ENCODE data around the gene PHLDB3. TPM values are rescaled to one million over a fixed set of nuclear protein-coding genes. Genes with fewer than 3 reads are reported as not detected.
A peak's percentile ranks its signal among the peaks of the same experiment; 100 is the strongest.

PHLDB3 gene
- total and polyA plus RNA-seq, 4 donors, result 4.8 to 18.5 (median 9.9) TPM

- peak; percentile 93 for ATAC-seq (ENCODE audit: low FRiP score)
- no peaks in the 10 kb centered on the region for H3K36me3 ChIP-seq (ENCODE audit: control insufficient read depth in 1 of 2, insufficient read depth in 2 of 2, low read length in 1 of 2)
- H3K9me3 ChIP-seq (ENCODE audit: control insufficient read depth, low read length), result no peaks in the 10 kb centered on the region
- peak; percentile 99 to 100 for DNase-seq
- intact Hi-C loops (cut with DNase I), result loop anchor here (2.0 to 10.0 kb wide), 3 partner anchors 63 to 134 kb away; partner anchors contain the start of genes IRGQ (in 1 of the 2) and ZNF576 (in 1 of the 2)
- no peaks in the 10 kb centered on the region for H3K27me3 ChIP-seq (ENCODE audit: control insufficient read depth in 1 of 2, insufficient read depth in 2 of 2, low read length in 1 of 2)
- peak overlapping the region; percentile 2 to 54 for H3K4me3 ChIP-seq (ENCODE audit: low read length in 2 of 2)
- H3K4me1 ChIP-seq (ENCODE audit: control insufficient read depth in 1 of 2, insufficient read depth in 2 of 2, low read length in 2 of 2), result no peaks in the 10 kb centered on the region
- H3K27ac ChIP-seq (ENCODE audit: low read depth in 1 of 2, low read length in 2 of 2), result peak overlapping the region in 1 of 2 donors; percentile 41
- 0 to 1% methylated on average over 41 of the region's 41 CpGs for WGBS, 2 donors
Observed at GRCh38 chr19:43533546-43534304, 29.2 kb upstream of the PHLDB3 start.

- DNase-seq, result peak; percentile 94 to 95
- H3K9me3 ChIP-seq (ENCODE audit: control insufficient read depth, low read length), result no peaks in the 10 kb centered on the region
- intact Hi-C loops (cut with DNase I), result loop anchor here (2.0 to 10.0 kb wide), 3 partner anchors 64 to 134 kb away; partner anchors contain the start of genes IRGQ (in 1 of the 2) and ZNF576 (in 1 of the 2)
- no peaks in the 10 kb centered on the region for H3K27me3 ChIP-seq (ENCODE audit: control insufficient read depth in 1 of 2, insufficient read depth in 2 of 2, low read length in 1 of 2)
- WGBS, 2 donors, result 0 to 1% methylated on average over 47 of the region's 47 CpGs
- no peaks in the 10 kb centered on the region for H3K4me1 ChIP-seq (ENCODE audit: control insufficient read depth in 1 of 2, insufficient read depth in 2 of 2, low read length in 2 of 2)
- H3K27ac ChIP-seq (ENCODE audit: low read depth in 1 of 2, low read length in 2 of 2), result peak within 1 kb of the TSS; percentile 23 to 41
- H3K36me3 ChIP-seq (ENCODE audit: control insufficient read depth in 1 of 2, insufficient read depth in 2 of 2, low read length in 1 of 2), result no peaks in the 10 kb centered on the region
- ATAC-seq (ENCODE audit: low FRiP score), result peak; percentile 87
- H3K4me3 ChIP-seq (ENCODE audit: low read length in 2 of 2), result peak within 1 kb of the TSS; percentile 2 to 54
Observed at GRCh38 chr19:43532962-43533545, 28.5 kb upstream of the PHLDB3 start, which contains the start of gene ZNF575. Gene ZNF575, plus strand, starts transcription at chr19:43533188. Its CDS starts 1,235 bp downstream, at chr19:43534423.

GRCh38 chr19:43532571-43532961 is 28.0 kb upstream of the PHLDB3 start:
- H3K27ac ChIP-seq (ENCODE audit: low read depth in 1 of 2, low read length in 2 of 2), result peak overlapping the region; percentile 23 to 41
- WGBS, 2 donors, result 0% methylated on average over 16 of the region's 16 CpGs
- no peaks in the 10 kb centered on the region for H3K27me3 ChIP-seq (ENCODE audit: control insufficient read depth in 1 of 2, insufficient read depth in 2 of 2, low read length in 1 of 2)
- peak overlapping the region; percentile 2 to 8 for H3K4me3 ChIP-seq (ENCODE audit: low read length in 2 of 2)
- H3K9me3 ChIP-seq (ENCODE audit: control insufficient read depth, low read length), result no peaks in the 10 kb centered on the region
- ATAC-seq (ENCODE audit: low FRiP score) (peak; percentile 2), DNase-seq (peak; percentile 76 to 82)
- intact Hi-C loops (cut with DNase I), result loop anchor here (2.0 to 10.0 kb wide), 3 partner anchors 64 to 135 kb away; partner anchors contain the start of genes IRGQ (in 1 of the 2) and ZNF576 (in 1 of the 2)
- H3K36me3 ChIP-seq (ENCODE audit: control insufficient read depth in 1 of 2, insufficient read depth in 2 of 2, low read length in 1 of 2), result no peaks in the 10 kb centered on the region
- H3K4me1 ChIP-seq (ENCODE audit: control insufficient read depth in 1 of 2, insufficient read depth in 2 of 2, low read length in 2 of 2), result no peaks in the 10 kb centered on the region

- no peaks in the 10 kb centered on the region for H3K4me1 ChIP-seq (ENCODE audit: control insufficient read depth in 1 of 2, insufficient read depth in 2 of 2, low read length in 2 of 2)
- no peaks in the 10 kb centered on the region for H3K36me3 ChIP-seq (ENCODE audit: control insufficient read depth in 1 of 2, insufficient read depth in 2 of 2, low read length in 1 of 2)
- no peak overlapping the region for H3K4me3 ChIP-seq (ENCODE audit: low read length in 2 of 2)
- 15 to 17% methylated on average over 13 of the region's 13 CpGs for WGBS, 2 donors
- peak; percentile 72 for ATAC-seq (ENCODE audit: low FRiP score)
- H3K9me3 ChIP-seq (ENCODE audit: control insufficient read depth, low read length), result no peaks in the 10 kb centered on the region
- intact Hi-C loops (cut with DNase I), result no loop called here
- no peaks in the 10 kb centered on the region for H3K27me3 ChIP-seq (ENCODE audit: control insufficient read depth in 1 of 2, insufficient read depth in 2 of 2, low read length in 1 of 2)
- H3K27ac ChIP-seq (ENCODE audit: low read depth in 1 of 2, low read length in 2 of 2), result peak overlapping the region in 1 of 2 donors; percentile 52
- DNase-seq, result peak in 1 of 2 donors; percentile 80
Observed at GRCh38 chr19:43527860-43528622, 23.5 kb upstream of the PHLDB3 start.

- H3K4me3 ChIP-seq (ENCODE audit: low read length in 2 of 2), result peak within 1 kb of the TSS; percentile 80 to 95
- intact Hi-C loops (cut with DNase I), result no loop called here
- peak; percentile 94 for ATAC-seq (ENCODE audit: low FRiP score)
- no peaks in the 10 kb centered on the region for H3K27me3 ChIP-seq (ENCODE audit: control insufficient read depth in 1 of 2, insufficient read depth in 2 of 2, low read length in 1 of 2)
- 2 to 4% methylated on average over 54 of the region's 54 CpGs for WGBS, 2 donors
- H3K9me3 ChIP-seq (ENCODE audit: control insufficient read depth, low read length), result no peaks in the 10 kb centered on the region
- DNase-seq, result peak; percentile 92 to 95
- no peaks in the 10 kb centered on the region for H3K4me1 ChIP-seq (ENCODE audit: control insufficient read depth in 1 of 2, insufficient read depth in 2 of 2, low read length in 2 of 2)
- H3K27ac ChIP-seq (ENCODE audit: low read depth in 1 of 2, low read length in 2 of 2), result peak within 1 kb of the TSS in 1 of 2 donors; percentile 92
- H3K36me3 ChIP-seq (ENCODE audit: control insufficient read depth in 1 of 2, insufficient read depth in 2 of 2, low read length in 1 of 2), result no peaks in the 10 kb centered on the region
Observed at GRCh38 chr19:43526884-43527859, 22.6 kb upstream of the PHLDB3 start, which contains the start of gene ETHE1. Gene ETHE1, minus strand, starts transcription at chr19:43527201. Its CDS starts 24 bp downstream, at chr19:43527177.

GRCh38 chr19:43525836-43526771 is 21.6 kb upstream of the PHLDB3 start:
- intact Hi-C loops (cut with DNase I), result no loop called here
- H3K27ac ChIP-seq (ENCODE audit: low read depth in 1 of 2, low read length in 2 of 2), result peak overlapping the region in 1 of 2 donors; percentile 92
- ATAC-seq (ENCODE audit: low FRiP score) (peak; percentile 40), DNase-seq (peak; percentile 63 to 78)
- H3K4me1 ChIP-seq (ENCODE audit: control insufficient read depth in 1 of 2, insufficient read depth in 2 of 2, low read length in 2 of 2), result no peaks in the 10 kb centered on the region
- peak overlapping the region; percentile 80 to 95 for H3K4me3 ChIP-seq (ENCODE audit: low read length in 2 of 2)
- H3K27me3 ChIP-seq (ENCODE audit: control insufficient read depth in 1 of 2, insufficient read depth in 2 of 2, low read length in 1 of 2), result no peaks in the 10 kb centered on the region
- 2% methylated on average over 26 of the region's 26 CpGs for WGBS, 2 donors
- no peaks in the 10 kb centered on the region for H3K36me3 ChIP-seq (ENCODE audit: control insufficient read depth in 1 of 2, insufficient read depth in 2 of 2, low read length in 1 of 2)
- H3K9me3 ChIP-seq (ENCODE audit: control insufficient read depth, low read length), result no peaks in the 10 kb centered on the region

Measured in aorta (tissue), 5 donors.